Duodenal mucosa (tissue), 2 donors: ENCODE measurements around the gene EIF2S3.
"Not testable (repeated sequence)": the region's sequence is repeated elsewhere in the genome, so short reads cannot be mapped to it uniquely, and the experiment has no call there.

Experiments used
- H3K27ac ChIP-seq: one replicate; pipeline ENCODE4 v1.7.0; 2013; ENCODE audit warnings: low read depth, low read length
- H3K27me3 ChIP-seq, 2 donors: one replicate each; pipeline ENCODE4 v1.7.0; 2013; ENCODE audit warnings: low read length in 2 of 2, control low read depth in 1 of 2; ENCODE audit not compliant: insufficient read depth in 2 of 2, control insufficient read depth in 1 of 2
- H3K36me3 ChIP-seq, 2 donors: one replicate each; pipeline ENCODE4 v1.7.0; 2013; ENCODE audit warnings: low read length in 2 of 2, control low read depth in 1 of 2; ENCODE audit not compliant: insufficient read depth in 2 of 2, control insufficient read depth in 1 of 2
- H3K4me1 ChIP-seq, 2 donors: one replicate each; pipeline ENCODE4 v1.7.0; 2013; ENCODE audit warnings: low read length in 2 of 2, control low read depth in 1 of 2; ENCODE audit not compliant: insufficient read depth in 2 of 2, control insufficient read depth in 1 of 2
- H3K4me3 ChIP-seq, 2 donors: one replicate each; pipeline ENCODE4 v1.7.0; 2013; ENCODE audit warnings: low read length in 2 of 2, low read depth in 1 of 2
- H3K9ac ChIP-seq, 2 donors: one replicate each; pipeline ENCODE4 v1.7.0; 2013; ENCODE audit warnings: low read length in 2 of 2, low read depth in 1 of 2
- H3K9me3 ChIP-seq, 2 donors: one replicate each; pipeline ENCODE4 v1.7.0; 2013; ENCODE audit warnings: low read length in 2 of 2, control low read depth in 1 of 2; ENCODE audit not compliant: control insufficient read depth in 1 of 2

EIF2S3 gene

GRCh38 chrX:24023972-24024669, 30.6 kb upstream of the EIF2S3 start:
- peak overlapping the region; percentile 72 to 81 for H3K4me3 ChIP-seq
- H3K27me3 ChIP-seq = no peaks in the 10 kb centered on the region
- no peaks in the 10 kb centered on the region for H3K4me1 ChIP-seq
- no peak overlapping the region for H3K27ac ChIP-seq
- H3K36me3 ChIP-seq = no peaks in the 10 kb centered on the region
- H3K9ac ChIP-seq = peak overlapping the region; percentile 57 to 79
- H3K9me3 ChIP-seq = no peaks in the 10 kb centered on the region

GRCh38 chrX:24024819-24025740, 29.7 kb upstream of the EIF2S3 start:
- H3K36me3 ChIP-seq = no peaks in the 10 kb centered on the region
- H3K9ac ChIP-seq = peak overlapping the region; percentile 85 to 87
- H3K27me3 ChIP-seq = no peaks in the 10 kb centered on the region
- H3K4me1 ChIP-seq = no peaks in the 10 kb centered on the region
- peak overlapping the region; percentile 82 to 85 for H3K4me3 ChIP-seq
- H3K9me3 ChIP-seq = no peaks in the 10 kb centered on the region
- peak overlapping the region; percentile 75 for H3K27ac ChIP-seq

GRCh38 chrX:24025741-24026403, 28.9 kb upstream of the EIF2S3 start:
- H3K4me1 ChIP-seq = no peaks in the 10 kb centered on the region
- H3K27ac ChIP-seq = peak overlapping the region; percentile 94
- peak overlapping the region; percentile 82 to 85 for H3K4me3 ChIP-seq
- no peaks in the 10 kb centered on the region for H3K27me3 ChIP-seq
- H3K9ac ChIP-seq = peak overlapping the region; percentile 85 to 87
- H3K9me3 ChIP-seq = no peaks in the 10 kb centered on the region
- no peaks in the 10 kb centered on the region for H3K36me3 ChIP-seq

GRCh38 chrX:24026432-24026831, 28.3 kb upstream of the EIF2S3 start:
- no peaks in the 10 kb centered on the region for H3K9me3 ChIP-seq
- peak overlapping the region; percentile 85 to 87 for H3K9ac ChIP-seq
- no peak overlapping the region for H3K27ac ChIP-seq
- H3K4me1 ChIP-seq = no peaks in the 10 kb centered on the region
- H3K36me3 ChIP-seq = no peaks in the 10 kb centered on the region
- H3K4me3 ChIP-seq = peak overlapping the region; percentile 82 to 85
- H3K27me3 ChIP-seq = no peaks in the 10 kb centered on the region

GRCh38 chrX:24027086-24027485, 27.7 kb upstream of the EIF2S3 start, which contains the start of gene KLHL15:
KLHL15 (minus strand) TSS chrX:24027186; CDS start chrX:24006693, 20,493 bp downstream.
- Histone ChIP-seq H3K27ac (peak within 1 kb of the TSS; percentile 94), H3K9ac (peak within 1 kb of the TSS; percentile 85 to 87), H3K27me3 (no peaks in the 10 kb centered on the region), H3K36me3 (no peaks in the 10 kb centered on the region), H3K9me3 (no peaks in the 10 kb centered on the region), H3K4me3 (peak within 1 kb of the TSS; percentile 82 to 85), H3K4me1 (no peaks in the 10 kb centered on the region)

GRCh38 chrX:24027985-24028384, 26.8 kb upstream of the EIF2S3 start:
- no peaks in the 10 kb centered on the region for H3K4me1 ChIP-seq
- no peaks in the 10 kb centered on the region for H3K27me3 ChIP-seq
- H3K27ac ChIP-seq = no peak overlapping the region
- no peak overlapping the region for H3K4me3 ChIP-seq
- H3K36me3 ChIP-seq = no peaks in the 10 kb centered on the region
- H3K9ac ChIP-seq = no peak overlapping the region
- no peaks in the 10 kb centered on the region for H3K9me3 ChIP-seq

- H3K9me3 ChIP-seq = no peaks in the 10 kb centered on the region
- H3K4me3 ChIP-seq = no peak overlapping the region
- no peak overlapping the region for H3K27ac ChIP-seq
- H3K9ac ChIP-seq = no peak overlapping the region
- no peaks in the 10 kb centered on the region for H3K4me1 ChIP-seq
- H3K36me3 ChIP-seq = no peaks in the 10 kb centered on the region
- H3K27me3 ChIP-seq = no peaks in the 10 kb centered on the region
Observed at GRCh38 chrX:24030597-24030996, 24.2 kb upstream of the EIF2S3 start.

GRCh38 chrX:24034485-24034884, 20.3 kb upstream of the EIF2S3 start:
- H3K27me3 ChIP-seq = no peaks in the 10 kb centered on the region
- no peak overlapping the region for H3K9ac ChIP-seq
- no peaks in the 10 kb centered on the region for H3K36me3 ChIP-seq
- no peaks in the 10 kb centered on the region for H3K9me3 ChIP-seq
- H3K4me1 ChIP-seq = no peaks in the 10 kb centered on the region
- H3K4me3 ChIP-seq = no peak overlapping the region
- no peak overlapping the region for H3K27ac ChIP-seq

- no peak overlapping the region for H3K9ac ChIP-seq
- no peaks in the 10 kb centered on the region for H3K9me3 ChIP-seq
- no peaks in the 10 kb centered on the region for H3K36me3 ChIP-seq
- no peak overlapping the region for H3K4me3 ChIP-seq
- no peak overlapping the region for H3K27ac ChIP-seq
- no peaks in the 10 kb centered on the region for H3K4me1 ChIP-seq
- no peaks in the 10 kb centered on the region for H3K27me3 ChIP-seq
Observed at GRCh38 chrX:24037729-24038128, 17.0 kb upstream of the EIF2S3 start.

- not testable (repeated sequence) for H3K36me3 ChIP-seq, H3K9me3 ChIP-seq, H3K9ac ChIP-seq, H3K27me3 ChIP-seq, H3K4me3 ChIP-seq, H3K27ac ChIP-seq, H3K4me1 ChIP-seq
Observed at GRCh38 chrX:24046060-24046459, 8.7 kb upstream of the EIF2S3 start.
